Activated T-cell treated with anti-CD3 and anti-CD28 coated beads, Interleukin-2, amount 50 U/mL, for 24 hours (primary cell): ENCODE results near the gene LEMD1.
"Not testable (repeated sequence)": the region's sequence is repeated elsewhere in the genome, so short reads cannot be mapped to it uniquely, and the experiment has no call there.

Source experiments
- DNase-seq: peaks from one replicate; pipeline ENCODE4 v3.0.0-alpha.2; 2020
- H3K27ac Mint-ChIP-seq: 2 replicates; pipeline ENCODE4 v1.8.0; 2020; ENCODE audit warnings: mild to moderate bottlenecking, mixed read lengths
- H3K27me3 Mint-ChIP-seq: 2 replicates; pipeline ENCODE4 v1.8.0; 2020; ENCODE audit warnings: mixed read lengths
- H3K36me3 Mint-ChIP-seq: 2 replicates; pipeline ENCODE4 v1.8.0; 2020; ENCODE audit warnings: low read depth, mixed read lengths
- H3K4me1 Mint-ChIP-seq: 2 replicates; pipeline ENCODE4 v1.8.0; 2020; ENCODE audit warnings: low read depth, mixed read lengths
- H3K4me3 Mint-ChIP-seq: 2 replicates; pipeline ENCODE4 v1.8.0; 2020; ENCODE audit warnings: mild to moderate bottlenecking, moderate library complexity, mixed read lengths
- H3K9me3 Mint-ChIP-seq: 2 replicates; pipeline ENCODE4 v1.8.0; 2020; ENCODE audit warnings: mixed read lengths

Gene LEMD1

DNA sequence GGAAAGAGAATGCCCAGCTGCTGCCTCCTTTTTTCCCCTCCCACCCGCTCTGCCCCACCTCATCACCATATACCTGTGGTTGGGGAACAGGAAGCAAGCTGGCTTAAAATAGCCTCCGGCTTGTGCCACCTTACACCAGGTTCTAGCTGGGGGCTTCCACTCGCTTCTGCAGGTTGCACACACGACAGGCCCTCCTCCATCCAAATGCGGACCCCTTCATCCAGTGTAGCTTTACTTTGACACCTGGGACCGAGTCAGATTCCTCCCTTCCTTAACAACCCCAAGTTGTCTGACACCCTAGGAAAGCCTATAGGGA is 19.4 kb upstream of the LEMD1 start:
- peaks cover 25% of the 10 kb centered on the region for H3K4me1 Mint-ChIP-seq
- H3K4me3 Mint-ChIP-seq = peak overlapping the region; percentile 76
- no peaks in the 10 kb centered on the region for H3K27me3 Mint-ChIP-seq
- peak overlapping the region; percentile 92 for H3K27ac Mint-ChIP-seq
- no peaks in the 10 kb centered on the region for H3K36me3 Mint-ChIP-seq
- DNase-seq = no peak
- H3K9me3 Mint-ChIP-seq = no peaks in the 10 kb centered on the region

DNA sequence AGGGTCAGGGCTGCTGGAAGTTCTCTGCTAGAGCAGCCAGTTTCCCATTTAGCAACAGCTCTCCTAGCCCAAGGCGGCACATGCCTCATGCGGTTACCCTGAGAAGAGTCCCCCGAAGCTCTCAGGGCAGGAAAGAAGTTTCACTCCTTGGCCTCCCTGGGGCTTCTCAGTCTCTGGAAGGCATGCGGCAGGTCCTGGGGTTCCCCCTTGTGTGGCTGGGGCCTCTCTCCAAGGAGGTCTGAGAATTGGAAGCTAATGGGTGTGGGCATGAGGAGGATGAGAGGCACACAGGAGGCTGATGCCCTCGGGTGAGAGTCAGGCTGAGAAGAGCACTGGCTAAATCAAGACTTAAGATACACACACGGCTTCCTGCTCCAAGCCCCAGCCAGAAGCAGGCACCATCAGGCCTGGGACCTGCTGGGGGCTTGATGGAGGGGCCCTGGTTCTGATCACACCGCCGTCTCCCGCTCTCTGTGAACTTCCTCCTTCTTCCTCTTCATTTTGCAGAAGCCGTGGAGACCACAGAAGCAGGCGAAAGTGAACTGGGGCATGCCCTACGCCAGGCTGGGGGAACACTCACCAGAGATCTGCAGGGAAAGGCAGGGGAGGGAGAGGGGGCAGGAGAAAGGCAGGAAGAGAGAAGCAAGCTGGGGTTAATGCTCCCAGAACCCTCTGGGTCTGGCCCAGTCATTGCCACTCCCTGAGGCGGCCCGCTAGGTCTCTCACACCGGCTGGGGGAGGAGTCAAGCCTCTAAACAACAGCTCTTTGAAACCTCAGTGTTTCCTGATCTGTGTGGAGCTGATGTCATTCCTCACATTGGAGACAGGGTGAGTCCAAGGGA is 18.8 kb upstream of the LEMD1 start:
- Mint-ChIP-seq H3K27me3 (no peaks in the 10 kb centered on the region), H3K4me1 (peaks cover 25% of the 10 kb centered on the region), H3K36me3 (no peaks in the 10 kb centered on the region), H3K4me3 (peak overlapping the region; percentile 76), H3K9me3 (no peaks in the 10 kb centered on the region), H3K27ac (peak overlapping the region; percentile 92)
- DNase-seq = peak; percentile 79

DNA sequence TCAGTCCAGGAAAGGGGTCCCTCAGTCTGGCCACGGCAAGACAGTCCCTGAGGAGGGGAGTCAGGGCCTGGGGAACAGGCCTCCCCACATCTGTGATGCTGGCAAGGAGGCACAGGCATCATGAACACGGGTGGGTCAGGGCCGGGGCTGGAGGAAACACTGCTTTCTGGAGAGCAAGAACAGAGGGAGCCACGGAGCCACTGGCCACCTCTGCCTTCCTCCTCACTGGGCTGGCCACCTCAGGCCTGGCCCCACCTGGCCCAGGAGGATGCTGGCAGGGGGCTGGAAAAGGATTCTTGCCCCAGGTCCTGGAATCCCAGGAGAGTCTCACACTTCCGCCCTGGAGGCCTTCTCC is 18.2 kb upstream of the LEMD1 start:
- H3K36me3 Mint-ChIP-seq = no peaks in the 10 kb centered on the region
- no peak for DNase-seq
- peak overlapping the region; percentile 76 for H3K4me3 Mint-ChIP-seq
- H3K27me3 Mint-ChIP-seq = peaks cover 4% of the 10 kb centered on the region
- no peaks in the 10 kb centered on the region for H3K9me3 Mint-ChIP-seq
- peak overlapping the region; percentile 92 for H3K27ac Mint-ChIP-seq
- peaks cover 25% of the 10 kb centered on the region for H3K4me1 Mint-ChIP-seq

DNA sequence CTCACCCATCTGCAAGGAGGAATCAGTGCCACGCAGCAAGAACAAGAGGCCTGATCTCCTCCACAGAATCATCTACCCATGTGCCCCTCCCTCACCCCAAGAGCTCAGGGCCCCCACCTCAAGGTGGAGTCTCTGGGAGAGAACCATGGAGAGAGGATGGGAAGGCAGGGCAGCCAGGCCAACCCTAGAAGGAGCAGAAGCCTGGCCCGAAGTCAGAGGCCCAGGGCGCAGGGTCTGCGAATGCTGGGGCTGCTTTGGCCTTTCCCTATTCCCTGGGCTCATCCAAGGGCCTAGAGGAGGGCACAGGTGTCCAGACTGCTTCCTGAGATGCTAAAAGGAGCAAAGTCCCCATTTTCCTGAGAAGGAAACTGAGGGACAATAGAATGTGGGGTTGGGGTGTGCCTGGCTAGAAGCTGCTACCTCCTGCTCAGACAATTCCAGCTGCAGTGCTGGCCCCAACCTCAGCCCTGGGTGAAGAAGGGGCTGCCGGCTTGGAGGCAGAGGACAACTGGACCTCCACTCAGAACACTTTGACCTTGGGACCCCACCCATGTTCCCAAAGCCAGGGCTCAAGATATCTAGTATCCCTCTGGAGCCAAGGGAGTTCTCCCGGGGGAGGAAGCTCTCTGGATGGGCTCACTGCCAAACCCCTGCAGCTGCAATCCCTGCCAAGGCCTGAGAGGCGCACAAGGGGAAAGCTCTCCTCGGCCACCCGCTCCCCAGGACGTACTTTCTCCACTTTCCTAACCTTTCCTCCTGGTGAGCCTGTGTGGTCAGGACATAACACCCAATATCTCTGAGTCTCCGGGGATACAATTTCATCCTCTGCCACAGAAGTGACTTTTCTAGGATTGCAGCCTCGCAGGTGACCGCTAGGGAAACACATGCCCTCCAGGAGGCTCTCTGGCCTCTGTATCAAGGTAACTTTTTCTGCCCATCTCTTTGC is 16.6 kb upstream of the LEMD1 start:
- no peak overlapping the region for H3K27ac Mint-ChIP-seq
- H3K36me3 Mint-ChIP-seq = no peaks in the 10 kb centered on the region
- H3K4me1 Mint-ChIP-seq = peaks cover 25% of the 10 kb centered on the region
- DNase-seq = no peak
- no peaks in the 10 kb centered on the region for H3K9me3 Mint-ChIP-seq
- no peak overlapping the region for H3K4me3 Mint-ChIP-seq
- peaks cover 5% of the 10 kb centered on the region for H3K27me3 Mint-ChIP-seq

DNA sequence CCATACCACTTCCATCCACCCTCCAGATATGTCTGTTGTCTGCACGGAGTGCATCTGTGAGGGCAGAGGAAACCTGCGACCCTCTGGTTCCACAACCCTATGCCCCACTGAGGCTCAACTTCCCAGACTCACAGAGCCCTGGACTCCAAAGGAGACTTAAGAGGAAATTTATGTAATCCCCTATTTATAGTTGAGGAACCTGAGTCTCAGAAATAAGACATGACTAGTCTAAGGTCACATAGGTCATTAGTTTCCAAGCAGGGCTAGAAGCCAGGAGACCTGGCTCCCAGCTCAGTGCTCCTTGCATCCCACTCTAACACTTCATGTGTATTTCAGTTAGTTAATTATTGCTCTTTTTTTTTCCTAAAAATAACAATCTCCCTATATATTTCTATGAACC is 15.7 kb upstream of the LEMD1 start:
- no peak overlapping the region for H3K4me3 Mint-ChIP-seq
- H3K36me3 Mint-ChIP-seq = no peaks in the 10 kb centered on the region
- H3K4me1 Mint-ChIP-seq = peaks cover 25% of the 10 kb centered on the region
- no peaks in the 10 kb centered on the region for H3K9me3 Mint-ChIP-seq
- peaks cover 5% of the 10 kb centered on the region for H3K27me3 Mint-ChIP-seq
- no peak for DNase-seq
- no peak overlapping the region for H3K27ac Mint-ChIP-seq

DNA sequence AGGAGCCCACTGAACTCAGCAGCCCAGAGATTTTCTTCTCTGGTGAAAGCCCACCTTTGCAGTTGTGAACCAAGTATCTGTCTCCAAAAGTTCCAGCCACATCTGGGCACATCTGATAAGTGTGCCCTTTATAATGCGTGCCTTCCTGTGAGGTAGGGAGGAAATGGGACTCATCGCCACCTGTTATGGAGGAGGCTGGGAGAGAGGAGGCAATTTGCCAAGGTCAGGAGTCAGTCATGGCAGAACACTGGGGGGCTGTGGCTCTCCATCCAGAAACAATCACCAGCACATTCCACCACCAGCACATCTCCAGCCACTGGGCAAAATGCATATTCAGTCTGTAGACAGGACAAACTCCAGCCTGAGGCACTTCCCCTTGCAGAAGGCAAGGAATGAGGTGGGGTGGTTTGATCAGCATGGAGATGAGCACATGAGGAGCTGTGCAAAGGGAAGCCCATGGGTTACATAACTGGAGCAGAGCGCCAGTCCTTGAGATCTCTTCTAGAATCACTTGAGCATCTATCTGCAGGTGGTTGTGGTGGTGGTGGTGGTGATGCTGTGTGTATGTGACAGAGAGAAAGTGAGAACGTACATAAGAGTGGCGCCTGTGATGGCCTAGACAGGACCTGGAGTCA is 15.0 kb upstream of the LEMD1 start:
- Mint-ChIP-seq H3K27me3 (peaks cover 5% of the 10 kb centered on the region), H3K27ac (no peak overlapping the region), H3K9me3 (no peaks in the 10 kb centered on the region), H3K4me1 (peaks cover 24% of the 10 kb centered on the region), H3K4me3 (no peak overlapping the region), H3K36me3 (no peaks in the 10 kb centered on the region)
- DNase-seq = no peak

DNA sequence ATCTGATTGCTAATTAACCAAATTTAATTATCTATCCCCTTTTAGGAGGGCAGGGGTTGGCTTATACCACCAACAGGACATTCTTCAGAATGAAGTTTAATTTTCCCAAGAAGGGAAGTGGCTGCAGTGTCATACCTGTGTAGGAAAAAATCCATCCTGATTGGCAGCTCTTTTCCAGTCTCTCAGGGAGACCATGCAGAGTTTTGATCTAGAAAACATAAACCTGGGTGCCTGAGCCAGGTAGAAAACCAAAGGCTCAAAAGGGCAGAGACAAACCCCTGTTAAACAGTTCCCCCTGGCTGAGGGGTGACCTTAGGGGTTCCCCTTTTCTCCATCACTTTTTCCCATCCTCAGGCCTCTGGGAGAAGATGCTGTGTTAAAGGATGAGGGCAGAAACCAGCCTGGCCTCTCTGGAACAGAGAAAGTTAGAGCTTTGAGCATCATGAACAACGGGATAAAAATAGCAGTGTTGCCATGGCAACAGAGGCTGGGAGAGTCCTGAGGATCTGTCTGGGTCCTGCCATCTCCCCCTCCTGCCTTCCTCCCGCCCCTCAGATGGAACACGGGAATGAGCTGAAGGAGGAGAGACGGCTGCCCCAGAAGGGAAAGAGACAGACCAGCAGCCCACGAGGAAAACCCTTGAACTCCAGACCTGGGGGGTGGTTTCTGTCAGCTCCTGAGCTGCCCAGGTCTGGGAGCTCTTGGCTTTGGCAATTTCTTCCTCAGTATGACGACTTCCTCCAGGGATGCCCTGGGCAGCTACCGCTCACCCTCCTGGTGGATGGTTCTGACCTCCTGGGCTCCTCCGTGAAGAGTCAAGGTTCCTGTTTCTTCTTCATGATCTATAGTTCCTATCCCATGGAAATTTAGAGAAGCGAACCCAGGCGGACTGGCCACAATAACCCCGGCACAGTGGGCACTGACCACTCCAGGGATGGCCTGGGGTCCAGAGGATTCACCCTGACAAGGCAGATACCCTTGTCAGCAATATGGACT is 14.0 kb upstream of the LEMD1 start:
- Mint-ChIP-seq H3K9me3 (no peaks in the 10 kb centered on the region), H3K27ac (no peak overlapping the region), H3K4me1 (peaks cover 19% of the 10 kb centered on the region), H3K4me3 (no peak overlapping the region), H3K27me3 (peaks cover 5% of the 10 kb centered on the region), H3K36me3 (no peaks in the 10 kb centered on the region)
- DNase-seq = no peak

DNA sequence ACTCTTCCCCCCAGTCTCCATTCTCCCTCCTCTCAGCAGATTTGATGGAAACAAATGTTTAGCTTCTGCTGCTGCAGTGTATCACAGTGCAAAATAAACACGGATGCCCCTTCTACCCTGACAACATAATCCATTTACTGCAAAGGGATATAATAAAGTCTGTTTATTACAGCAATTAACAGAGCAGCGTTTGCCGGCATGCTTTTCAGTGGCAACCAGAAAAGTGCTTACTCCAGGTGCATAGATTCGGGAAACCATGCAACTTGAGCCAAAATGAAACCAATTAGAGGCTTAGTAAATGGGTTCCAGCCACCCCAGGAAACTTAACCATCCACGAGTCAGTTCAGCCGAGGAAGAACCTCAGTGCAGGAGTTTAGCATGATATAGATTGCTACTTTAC is 12.9 kb upstream of the LEMD1 start:
- Mint-ChIP-seq H3K9me3 (no peaks in the 10 kb centered on the region), H3K4me1 (peaks cover 11% of the 10 kb centered on the region), H3K27me3 (peaks cover 5% of the 10 kb centered on the region), H3K36me3 (no peaks in the 10 kb centered on the region), H3K27ac (no peak overlapping the region), H3K4me3 (no peak overlapping the region)
- no peak for DNase-seq

DNA sequence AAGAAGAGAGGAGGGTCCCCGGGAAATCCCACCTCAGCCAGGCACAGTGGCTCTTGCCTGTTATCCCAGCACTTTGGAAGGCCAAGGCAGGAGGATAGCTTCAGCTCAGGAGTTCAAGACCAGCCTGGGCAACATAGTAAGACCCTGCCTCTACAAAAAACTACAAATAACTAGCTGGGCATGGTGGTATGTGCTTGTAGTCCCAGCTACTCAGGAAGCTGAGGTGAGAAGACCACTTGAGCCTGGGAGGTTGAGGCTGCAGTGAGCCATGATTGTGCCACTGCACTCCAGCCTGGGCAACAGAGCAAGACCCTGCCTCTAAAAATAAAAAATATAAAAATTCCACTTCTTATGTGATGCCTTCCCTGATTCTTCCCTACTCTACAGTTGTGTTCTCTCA is 10.8 kb upstream of the LEMD1 start:
- DNase-seq, H3K4me3 Mint-ChIP-seq, H3K27me3 Mint-ChIP-seq, H3K27ac Mint-ChIP-seq, H3K36me3 Mint-ChIP-seq, H3K4me1 Mint-ChIP-seq, H3K9me3 Mint-ChIP-seq: not testable (repeated sequence)

DNA sequence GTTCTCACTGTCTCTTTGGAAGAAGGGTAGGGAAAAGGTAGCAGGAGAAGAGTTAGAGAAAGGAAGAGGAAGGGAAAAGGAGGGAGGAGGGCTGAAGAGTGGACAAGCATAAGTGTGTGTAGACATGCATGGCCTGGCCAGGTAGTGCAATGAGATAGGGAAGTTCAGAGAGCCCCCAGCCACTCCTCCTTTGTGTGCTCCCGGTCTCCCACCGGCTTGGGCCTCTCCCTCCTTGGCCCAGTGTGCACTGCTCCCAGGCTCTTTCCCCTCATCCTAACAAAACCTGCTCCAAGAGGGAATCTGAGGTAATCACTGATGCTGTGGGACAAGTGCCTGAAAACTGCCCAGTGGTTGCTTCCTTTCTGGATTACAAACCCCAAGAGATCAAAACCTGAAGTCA is 10.3 kb upstream of the LEMD1 start:
- Mint-ChIP-seq H3K36me3 (no peaks in the 10 kb centered on the region), H3K27me3 (peaks cover 5% of the 10 kb centered on the region), H3K27ac (no peak overlapping the region), H3K4me1 (peaks cover 8% of the 10 kb centered on the region), H3K9me3 (no peaks in the 10 kb centered on the region), H3K4me3 (no peak overlapping the region)
- no peak for DNase-seq

DNA sequence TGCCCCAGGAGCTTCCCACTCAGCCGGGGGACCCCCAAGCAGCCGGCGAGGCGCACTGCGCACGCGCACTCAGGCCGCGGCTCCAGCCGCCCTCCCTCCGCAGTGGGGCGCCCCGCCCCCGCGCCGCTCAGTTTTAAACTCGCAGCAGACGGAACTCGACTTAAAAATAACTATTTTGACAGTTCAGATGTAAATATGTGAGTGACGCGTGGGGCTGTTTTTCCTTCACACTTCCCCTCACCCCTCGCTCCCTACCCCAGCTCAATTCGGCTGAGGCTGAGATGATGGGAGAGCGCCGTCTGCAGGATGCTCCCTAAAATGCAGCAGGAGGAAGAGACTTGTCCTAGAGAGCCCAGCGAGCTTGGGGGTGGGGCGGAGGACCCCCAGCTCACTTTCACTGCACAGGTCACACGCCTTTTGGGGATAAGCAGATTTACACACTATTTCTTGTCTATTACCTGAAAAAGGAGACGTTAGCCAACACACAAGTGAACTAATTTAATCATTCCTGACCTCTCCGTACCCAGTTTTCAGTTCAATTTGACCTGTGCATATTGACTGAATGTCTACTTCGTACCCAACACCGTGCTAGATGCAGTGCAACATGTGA is 8.9 kb upstream of the LEMD1 start:
- Mint-ChIP-seq H3K27ac (no peak overlapping the region), H3K36me3 (no peaks in the 10 kb centered on the region), H3K9me3 (no peaks in the 10 kb centered on the region), H3K27me3 (peaks cover 5% of the 10 kb centered on the region), H3K4me1 (peaks cover 8% of the 10 kb centered on the region), H3K4me3 (peak overlapping the region; percentile 77)
- peak; percentile 76 for DNase-seq

DNA sequence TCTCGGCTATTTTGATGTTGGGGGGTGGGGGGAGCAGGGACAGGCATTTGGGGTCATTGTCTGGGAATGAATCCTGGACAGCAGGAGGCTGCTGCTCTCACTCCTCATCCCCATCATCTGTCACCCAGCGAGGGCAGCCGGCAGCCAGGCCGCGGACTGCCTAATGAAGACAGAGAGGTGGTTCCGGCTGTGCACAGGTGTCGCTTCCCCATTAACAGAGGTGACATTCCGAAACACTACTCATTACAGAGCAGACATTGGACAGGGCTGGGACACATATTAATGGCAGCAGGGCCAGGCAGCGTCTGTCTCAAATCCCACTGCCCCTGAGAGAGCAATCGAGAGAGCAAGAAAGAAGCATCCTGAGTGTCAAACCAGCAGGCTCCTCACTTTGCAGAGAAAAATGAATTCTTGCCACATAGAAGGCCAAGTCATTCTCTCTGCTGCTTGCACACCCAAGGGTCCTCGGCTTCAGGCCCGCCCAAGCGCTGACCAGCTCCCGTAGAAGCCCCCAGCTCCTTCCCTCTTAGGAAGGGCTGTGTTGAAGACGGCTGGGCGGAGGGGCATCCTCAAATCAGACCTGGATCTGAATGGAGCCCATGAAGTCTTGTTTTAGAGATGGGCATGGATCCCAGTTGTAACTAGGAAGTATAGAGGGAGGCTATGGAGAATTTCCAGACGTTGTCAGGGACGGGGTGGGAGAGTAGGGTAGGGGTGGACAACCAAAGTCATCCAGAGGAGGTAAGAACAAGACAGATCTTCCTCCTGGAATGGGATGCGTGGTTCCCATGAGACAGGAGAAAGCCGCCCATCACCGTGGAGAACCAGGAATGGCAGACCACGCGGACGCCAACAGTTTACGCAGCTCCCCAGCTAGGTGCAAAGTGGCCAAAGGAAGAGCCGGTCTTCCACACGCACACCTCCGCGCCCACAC is 8.2 kb upstream of the LEMD1 start:
- Mint-ChIP-seq H3K4me1 (peaks cover 8% of the 10 kb centered on the region), H3K36me3 (no peaks in the 10 kb centered on the region), H3K27me3 (peaks cover under 1% of the 10 kb centered on the region), H3K9me3 (no peaks in the 10 kb centered on the region), H3K27ac (no peak overlapping the region), H3K4me3 (peak overlapping the region; percentile 77)
- no peak for DNase-seq
